ENCODE measurements around the gene FBXO46. TPM values are rescaled to one million over a fixed set of nuclear protein-coding genes. Genes with fewer than 3 reads are reported as not detected.

FBXO46 gene
- total and polyA plus RNA-seq, 5 donors from 2014 or later, result 8.0 to 26.5 (median 10.8) TPM

- H3K36me3 Mint-ChIP-seq, result no peaks in the 10 kb centered on the region
- no peak overlapping the region for H3K4me3 Mint-ChIP-seq
- no peaks in the 10 kb centered on the region for H3K27me3 ChIP-seq (ENCODE audit: control insufficient read depth, insufficient read depth, low read length)
- H3K4me1 ChIP-seq (ENCODE audit: control insufficient read depth, insufficient read depth, low read length, poor library complexity, severe bottlenecking), result peaks cover 10% of the 10 kb centered on the region
- no peaks in the 10 kb centered on the region for H3K36me3 ChIP-seq (ENCODE audit: control insufficient read depth, insufficient read depth, low read length)
- no peak overlapping the region for H3K4me3 ChIP-seq (ENCODE audit: low read depth, low read length)
- no peak overlapping the region for H3K27ac Mint-ChIP-seq
- DNase-seq (no peak), ATAC-seq (ENCODE audit: low read depth in 2 of 2) (no peak)
- no peaks in the 10 kb centered on the region for H3K9me3 Mint-ChIP-seq
- no peaks in the 10 kb centered on the region for H3K4me1 Mint-ChIP-seq
- peaks cover under 1% of the 10 kb centered on the region for H3K27me3 Mint-ChIP-seq
- H3K9me3 ChIP-seq (ENCODE audit: control insufficient read depth in 2 of 2, low read length in 2 of 2), result no peaks in the 10 kb centered on the region
- H3K27ac ChIP-seq (ENCODE audit: insufficient read depth, low read length, poor library complexity, severe bottlenecking), result no peak overlapping the region
These were observed 33.1 kb upstream of the FBXO46 start for GRCh38 chr19:45763691-45764294.

GRCh38 chr19:45762870-45763631, 32.4 kb upstream of the FBXO46 start:
- H3K9me3 Mint-ChIP-seq, result no peaks in the 10 kb centered on the region
- Histone ChIP-seq H3K27me3 (ENCODE audit: control insufficient read depth, insufficient read depth, low read length) (no peaks in the 10 kb centered on the region), H3K4me3 (ENCODE audit: low read depth, low read length) (no peak overlapping the region), H3K27ac (ENCODE audit: insufficient read depth, low read length, poor library complexity, severe bottlenecking) (no peak overlapping the region), H3K36me3 (ENCODE audit: control insufficient read depth, insufficient read depth, low read length) (no peaks in the 10 kb centered on the region), H3K9me3 (ENCODE audit: control insufficient read depth in 2 of 2, low read length in 2 of 2) (no peaks in the 10 kb centered on the region), H3K4me1 (ENCODE audit: control insufficient read depth, insufficient read depth, low read length, poor library complexity, severe bottlenecking) (peaks cover 6% of the 10 kb centered on the region)
- no peaks in the 10 kb centered on the region for H3K4me1 Mint-ChIP-seq
- DNase-seq, result no peak
- no peak for ATAC-seq (ENCODE audit: low read depth in 2 of 2)
- no peak overlapping the region for H3K27ac Mint-ChIP-seq
- H3K36me3 Mint-ChIP-seq, result no peaks in the 10 kb centered on the region
- H3K27me3 Mint-ChIP-seq, result no peaks in the 10 kb centered on the region
- H3K4me3 Mint-ChIP-seq, result no peak overlapping the region

- Mint-ChIP-seq H3K9me3 (no peaks in the 10 kb centered on the region), H3K36me3 (no peaks in the 10 kb centered on the region), H3K27ac (no peak overlapping the region), H3K27me3 (no peaks in the 10 kb centered on the region), H3K4me1 (no peaks in the 10 kb centered on the region), H3K4me3 (no peak overlapping the region)
- Histone ChIP-seq H3K4me3 (ENCODE audit: low read depth, low read length) (no peak overlapping the region), H3K9me3 (ENCODE audit: control insufficient read depth in 2 of 2, low read length in 2 of 2) (no peaks in the 10 kb centered on the region), H3K36me3 (ENCODE audit: control insufficient read depth, insufficient read depth, low read length) (no peaks in the 10 kb centered on the region), H3K27ac (ENCODE audit: insufficient read depth, low read length, poor library complexity, severe bottlenecking) (no peak overlapping the region), H3K4me1 (ENCODE audit: control insufficient read depth, insufficient read depth, low read length, poor library complexity, severe bottlenecking) (no peaks in the 10 kb centered on the region), H3K27me3 (ENCODE audit: control insufficient read depth, insufficient read depth, low read length) (no peaks in the 10 kb centered on the region)
- ATAC-seq (ENCODE audit: low read depth in 2 of 2) (no peak), DNase-seq (no peak)
These were observed 31.0 kb upstream of the FBXO46 start for GRCh38 chr19:45761714-45762113.

- Mint-ChIP-seq H3K4me3 (no peak overlapping the region), H3K36me3 (no peaks in the 10 kb centered on the region)
- ATAC-seq (ENCODE audit: low read depth in 2 of 2), result no peak
These were observed 28.2 kb upstream of the FBXO46 start for GRCh38 chr19:45758921-45759320.

GRCh38 chr19:45757695-45758094, 27.0 kb upstream of the FBXO46 start:
- no peak for ATAC-seq (ENCODE audit: low read depth in 2 of 2)
- no peaks in the 10 kb centered on the region for H3K36me3 Mint-ChIP-seq
- no peak overlapping the region for H3K4me3 ChIP-seq (ENCODE audit: low read depth, low read length)
- H3K27me3 Mint-ChIP-seq, result no peaks in the 10 kb centered on the region
- no peak for DNase-seq
- no peaks in the 10 kb centered on the region for H3K4me1 Mint-ChIP-seq
- H3K4me3 Mint-ChIP-seq, result no peak overlapping the region
- no peaks in the 10 kb centered on the region for H3K4me1 ChIP-seq (ENCODE audit: control insufficient read depth, insufficient read depth, low read length, poor library complexity, severe bottlenecking)
- H3K27me3 ChIP-seq (ENCODE audit: control insufficient read depth, insufficient read depth, low read length), result no peaks in the 10 kb centered on the region
- H3K9me3 Mint-ChIP-seq, result no peaks in the 10 kb centered on the region
- H3K27ac Mint-ChIP-seq, result no peak overlapping the region
- no peaks in the 10 kb centered on the region for H3K9me3 ChIP-seq (ENCODE audit: control insufficient read depth in 2 of 2, low read length in 2 of 2)
- H3K36me3 ChIP-seq (ENCODE audit: control insufficient read depth, insufficient read depth, low read length), result no peaks in the 10 kb centered on the region
- no peak overlapping the region for H3K27ac ChIP-seq (ENCODE audit: insufficient read depth, low read length, poor library complexity, severe bottlenecking)

More at GRCh38 chr19:45758921-45759320, 28.2 kb upstream of the FBXO46 start:
- no peaks in the 10 kb centered on the region for H3K9me3 Mint-ChIP-seq
- Histone ChIP-seq H3K27me3 (ENCODE audit: control insufficient read depth, insufficient read depth, low read length) (no peaks in the 10 kb centered on the region), H3K36me3 (ENCODE audit: control insufficient read depth, insufficient read depth, low read length) (no peaks in the 10 kb centered on the region), H3K9me3 (ENCODE audit: control insufficient read depth in 2 of 2, low read length in 2 of 2) (no peaks in the 10 kb centered on the region), H3K4me1 (ENCODE audit: control insufficient read depth, insufficient read depth, low read length, poor library complexity, severe bottlenecking) (no peaks in the 10 kb centered on the region), H3K4me3 (ENCODE audit: low read depth, low read length) (no peak overlapping the region), H3K27ac (ENCODE audit: insufficient read depth, low read length, poor library complexity, severe bottlenecking) (no peak overlapping the region)
- no peaks in the 10 kb centered on the region for H3K27me3 Mint-ChIP-seq
- no peaks in the 10 kb centered on the region for H3K4me1 Mint-ChIP-seq
- DNase-seq, result no peak
- H3K27ac Mint-ChIP-seq, result no peak overlapping the region

- Histone ChIP-seq H3K4me3 (ENCODE audit: low read depth, low read length) (no peak overlapping the region), H3K4me1 (ENCODE audit: control insufficient read depth, insufficient read depth, low read length, poor library complexity, severe bottlenecking) (no peaks in the 10 kb centered on the region), H3K36me3 (ENCODE audit: control insufficient read depth, insufficient read depth, low read length) (no peaks in the 10 kb centered on the region), H3K9me3 (ENCODE audit: control insufficient read depth in 2 of 2, low read length in 2 of 2) (no peaks in the 10 kb centered on the region), H3K27me3 (ENCODE audit: control insufficient read depth, insufficient read depth, low read length) (no peaks in the 10 kb centered on the region), H3K27ac (ENCODE audit: insufficient read depth, low read length, poor library complexity, severe bottlenecking) (no peak overlapping the region)
- Mint-ChIP-seq H3K4me1 (no peaks in the 10 kb centered on the region), H3K27ac (no peak overlapping the region), H3K4me3 (no peak overlapping the region), H3K27me3 (no peaks in the 10 kb centered on the region), H3K36me3 (no peaks in the 10 kb centered on the region), H3K9me3 (no peaks in the 10 kb centered on the region)
- no peak for DNase-seq
- no peak for ATAC-seq (ENCODE audit: low read depth in 2 of 2)
These were observed 23.6 kb upstream of the FBXO46 start for GRCh38 chr19:45754323-45754722.

DNA sequence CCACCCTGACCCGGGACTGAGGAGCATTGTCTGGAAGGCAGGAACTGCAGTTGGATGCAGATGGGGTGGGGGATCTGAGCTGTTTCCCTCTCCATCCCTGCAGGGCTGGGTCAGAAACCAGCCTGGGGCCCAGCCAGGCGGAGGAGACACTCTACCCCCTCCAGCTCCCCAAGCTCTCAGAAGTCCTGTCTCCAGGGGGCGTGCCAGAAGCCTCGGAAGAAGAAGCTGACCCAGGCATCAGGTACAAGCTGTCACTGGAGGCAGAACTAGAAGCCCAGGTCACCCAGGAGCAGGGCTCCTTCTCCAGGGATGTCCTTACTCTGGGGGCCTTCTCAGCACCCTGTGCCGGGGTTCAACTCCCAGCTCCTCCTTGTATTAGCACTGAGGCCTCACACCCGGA, 22.9 kb upstream of the FBXO46 start:
- H3K4me1 ChIP-seq (ENCODE audit: control insufficient read depth, insufficient read depth, low read length, poor library complexity, severe bottlenecking), result no peaks in the 10 kb centered on the region
- no peaks in the 10 kb centered on the region for H3K27me3 ChIP-seq (ENCODE audit: control insufficient read depth, insufficient read depth, low read length)
- no peak overlapping the region for H3K4me3 ChIP-seq (ENCODE audit: low read depth, low read length)
- H3K4me1 Mint-ChIP-seq, result no peaks in the 10 kb centered on the region
- H3K9me3 ChIP-seq (ENCODE audit: control insufficient read depth in 2 of 2, low read length in 2 of 2), result no peaks in the 10 kb centered on the region
- H3K27me3 Mint-ChIP-seq, result no peaks in the 10 kb centered on the region
- no peak for DNase-seq
- no peaks in the 10 kb centered on the region for H3K36me3 ChIP-seq (ENCODE audit: control insufficient read depth, insufficient read depth, low read length)
- H3K27ac ChIP-seq (ENCODE audit: insufficient read depth, low read length, poor library complexity, severe bottlenecking), result no peak overlapping the region
- no peak for ATAC-seq (ENCODE audit: low read depth in 2 of 2)
- no peaks in the 10 kb centered on the region for H3K36me3 Mint-ChIP-seq
- H3K9me3 Mint-ChIP-seq, result no peaks in the 10 kb centered on the region
- H3K4me3 Mint-ChIP-seq, result no peak overlapping the region
- H3K27ac Mint-ChIP-seq, result no peak overlapping the region

DNA sequence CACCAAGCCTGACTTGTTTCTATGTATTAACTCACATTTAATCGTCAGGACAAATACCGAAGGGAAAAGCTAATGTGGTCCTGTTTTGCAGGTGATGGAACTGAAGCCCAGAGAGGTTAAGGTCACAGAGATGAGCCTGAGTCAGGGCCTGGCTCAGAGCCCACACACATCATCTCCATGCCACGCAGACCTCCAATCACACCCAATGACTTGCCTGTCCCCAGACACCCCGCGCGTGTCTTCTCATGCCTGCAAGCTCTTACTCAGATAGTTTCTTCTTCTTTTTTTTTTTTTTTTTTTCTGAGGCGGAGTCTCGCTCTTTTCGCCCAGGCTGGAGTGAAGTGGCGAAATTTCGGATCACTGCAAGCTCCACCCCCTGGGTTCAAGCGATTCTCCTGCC, 21.9 kb upstream of the FBXO46 start:
- ATAC-seq (ENCODE audit: low read depth in 2 of 2) (no peak), DNase-seq (no peak)
- no peaks in the 10 kb centered on the region for H3K9me3 Mint-ChIP-seq
- no peaks in the 10 kb centered on the region for H3K36me3 Mint-ChIP-seq
- no peaks in the 10 kb centered on the region for H3K36me3 ChIP-seq (ENCODE audit: control insufficient read depth, insufficient read depth, low read length)
- no peaks in the 10 kb centered on the region for H3K9me3 ChIP-seq (ENCODE audit: control insufficient read depth in 2 of 2, low read length in 2 of 2)
- H3K4me3 Mint-ChIP-seq, result peak overlapping the region in 1 of 4 donors; percentile 2
- H3K4me3 ChIP-seq (ENCODE audit: low read depth, low read length), result no peak overlapping the region
- no peaks in the 10 kb centered on the region for H3K4me1 ChIP-seq (ENCODE audit: control insufficient read depth, insufficient read depth, low read length, poor library complexity, severe bottlenecking)
- H3K27ac Mint-ChIP-seq, result no peak overlapping the region
- no peaks in the 10 kb centered on the region for H3K27me3 Mint-ChIP-seq
- no peaks in the 10 kb centered on the region for H3K27me3 ChIP-seq (ENCODE audit: control insufficient read depth, insufficient read depth, low read length)
- no peaks in the 10 kb centered on the region for H3K4me1 Mint-ChIP-seq
- no peak overlapping the region for H3K27ac ChIP-seq (ENCODE audit: insufficient read depth, low read length, poor library complexity, severe bottlenecking)

All from CD4-positive, CD25-positive, alpha-beta regulatory T cell (primary cell).